Measurements from ENCODE around the gene CD2.

The CD2 gene, protein sequence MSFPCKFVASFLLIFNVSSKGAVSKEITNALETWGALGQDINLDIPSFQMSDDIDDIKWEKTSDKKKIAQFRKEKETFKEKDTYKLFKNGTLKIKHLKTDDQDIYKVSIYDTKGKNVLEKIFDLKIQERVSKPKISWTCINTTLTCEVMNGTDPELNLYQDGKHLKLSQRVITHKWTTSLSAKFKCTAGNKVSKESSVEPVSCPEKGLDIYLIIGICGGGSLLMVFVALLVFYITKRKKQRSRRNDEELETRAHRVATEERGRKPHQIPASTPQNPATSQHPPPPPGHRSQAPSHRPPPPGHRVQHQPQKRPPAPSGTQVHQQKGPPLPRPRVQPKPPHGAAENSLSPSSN

DNA sequence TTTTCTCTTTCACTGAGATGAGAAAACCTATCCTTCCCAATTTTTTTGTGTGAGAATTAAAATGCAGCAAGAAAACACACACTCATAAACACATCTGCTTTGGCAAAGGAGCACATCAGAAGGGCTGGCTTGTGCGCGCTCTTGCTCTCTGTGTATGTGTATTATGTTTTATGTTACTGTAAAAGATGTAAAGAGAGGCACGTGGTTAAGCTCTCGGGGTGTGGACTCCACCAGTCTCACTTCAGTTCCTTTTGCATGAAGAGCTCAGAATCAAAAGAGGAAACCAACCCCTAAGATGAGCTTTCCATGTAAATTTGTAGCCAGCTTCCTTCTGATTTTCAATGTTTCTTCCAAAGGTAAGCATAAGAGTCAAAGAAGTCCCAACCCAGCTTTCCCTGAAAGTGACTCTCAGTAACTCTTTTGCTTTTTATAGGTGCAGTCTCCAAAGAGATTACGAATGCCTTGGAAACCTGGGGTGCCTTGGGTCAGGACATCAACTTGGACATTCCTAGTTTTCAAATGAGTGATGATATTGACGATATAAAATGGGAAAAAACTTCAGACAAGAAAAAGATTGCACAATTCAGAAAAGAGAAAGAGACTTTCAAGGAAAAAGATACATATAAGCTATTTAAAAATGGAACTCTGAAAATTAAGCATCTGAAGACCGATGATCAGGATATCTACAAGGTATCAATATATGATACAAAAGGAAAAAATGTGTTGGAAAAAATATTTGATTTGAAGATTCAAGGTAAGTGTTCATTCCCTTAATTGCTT lies at the start of gene CD2:
CD2 (plus strand) TSS at position 233 of the 780 bp plus-strand sequence; CDS start at position 296, 63 bp downstream.
- in situ Hi-C loops (cut with MboI; ENCODE audit: low sequenced_read_pairs), result no loop called here

DNA sequence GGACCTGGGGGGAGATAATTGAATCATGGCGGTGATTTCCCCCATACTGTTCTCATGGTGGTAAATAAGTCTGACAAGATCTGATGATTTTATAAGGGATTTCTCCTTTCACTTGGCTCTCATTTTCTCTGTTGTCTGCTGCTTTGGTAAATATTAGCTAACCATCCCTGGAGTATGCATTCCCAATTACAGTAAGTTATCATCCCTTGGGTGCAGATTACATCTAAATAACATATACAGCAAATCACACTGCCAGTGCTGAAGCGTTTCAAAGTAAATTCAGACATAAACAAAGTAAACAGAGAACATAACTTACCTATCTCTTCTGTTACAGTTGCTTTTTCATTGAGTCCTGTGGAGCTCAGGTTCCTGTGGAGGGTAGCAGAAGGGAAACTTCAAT lies 48.1 kb upstream of the CD2 start:
- in situ Hi-C loops (cut with MboI; ENCODE audit: low sequenced_read_pairs), result no loop called here

DNA sequence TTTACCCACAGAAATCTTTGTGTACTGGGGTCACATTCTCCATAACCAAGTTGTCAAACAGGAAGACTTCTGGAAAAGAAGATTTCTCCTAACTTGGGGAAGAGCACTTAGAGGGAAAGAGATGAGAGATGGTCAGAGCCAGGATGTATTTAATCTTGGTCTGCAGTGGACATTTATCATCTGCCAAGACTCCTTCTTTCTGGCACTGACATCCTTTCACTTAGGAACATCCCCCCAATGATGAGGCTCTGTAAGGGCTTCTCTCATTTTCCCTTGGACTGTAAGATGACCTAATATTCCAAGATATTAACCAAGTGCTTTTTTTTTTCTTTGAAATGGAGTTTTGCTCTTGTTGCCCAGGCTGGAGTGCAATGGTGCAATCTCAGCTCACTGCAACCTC lies 47.4 kb upstream of the CD2 start:
- in situ Hi-C loops (cut with MboI; ENCODE audit: low sequenced_read_pairs), result no loop called here

DNA sequence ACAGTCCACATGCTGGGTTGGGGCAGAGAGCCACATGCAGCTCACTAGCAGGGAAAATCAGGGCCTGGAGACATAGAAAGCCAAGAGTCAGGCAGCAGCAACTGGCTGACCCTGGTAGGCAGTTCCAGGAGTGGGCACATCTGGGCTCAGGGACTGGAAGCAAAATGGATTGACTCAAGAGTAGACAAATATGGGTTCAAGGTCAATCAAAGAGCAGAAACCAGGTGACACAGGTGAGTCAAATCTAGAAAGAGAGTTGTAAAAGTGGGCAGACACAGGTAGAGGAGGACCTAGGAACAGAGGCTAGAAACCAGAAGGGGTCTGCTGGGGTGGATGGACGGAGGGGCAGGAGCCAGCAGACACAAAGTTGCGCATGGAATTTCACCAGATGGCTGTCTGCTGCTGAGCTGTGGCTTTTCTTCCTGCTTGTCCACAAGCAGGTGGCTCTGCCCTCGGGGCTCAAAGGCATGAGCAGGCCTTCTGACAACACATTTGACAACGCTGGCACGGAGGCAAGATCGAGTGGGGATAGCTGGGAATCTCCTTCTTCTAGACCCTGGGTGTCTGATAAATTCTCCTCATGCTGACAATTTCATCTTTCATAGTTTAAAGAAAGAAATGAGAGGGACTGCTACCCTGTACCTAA lies 45.9 kb upstream of the CD2 start:
- in situ Hi-C loops (cut with MboI; ENCODE audit: low sequenced_read_pairs), result no loop called here

DNA sequence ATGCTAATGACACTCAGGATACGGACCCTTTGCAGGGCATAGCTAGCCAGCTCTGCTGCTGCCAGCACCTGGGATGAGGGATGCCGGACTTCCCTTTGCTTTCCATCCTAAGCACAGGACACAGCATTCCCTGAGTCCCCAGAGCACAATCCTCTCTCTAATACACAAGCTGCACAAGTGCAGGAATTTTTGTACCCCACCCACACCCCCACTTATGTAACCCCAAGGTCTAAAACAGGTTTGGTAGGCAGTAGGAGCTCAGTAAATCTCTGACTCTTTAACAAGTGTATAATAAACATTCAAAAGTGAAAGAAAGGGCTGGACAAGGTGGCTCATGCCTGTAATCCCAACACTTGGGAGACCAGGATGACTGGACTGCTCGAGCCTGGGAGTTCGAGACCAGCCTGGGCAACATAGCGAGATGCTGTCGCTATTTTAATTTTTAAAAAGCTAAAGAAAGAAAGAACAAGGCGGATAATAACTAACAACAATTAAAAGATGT lies 44.5 kb upstream of the CD2 start:
- in situ Hi-C loops (cut with MboI; ENCODE audit: low sequenced_read_pairs), result no loop called here

DNA sequence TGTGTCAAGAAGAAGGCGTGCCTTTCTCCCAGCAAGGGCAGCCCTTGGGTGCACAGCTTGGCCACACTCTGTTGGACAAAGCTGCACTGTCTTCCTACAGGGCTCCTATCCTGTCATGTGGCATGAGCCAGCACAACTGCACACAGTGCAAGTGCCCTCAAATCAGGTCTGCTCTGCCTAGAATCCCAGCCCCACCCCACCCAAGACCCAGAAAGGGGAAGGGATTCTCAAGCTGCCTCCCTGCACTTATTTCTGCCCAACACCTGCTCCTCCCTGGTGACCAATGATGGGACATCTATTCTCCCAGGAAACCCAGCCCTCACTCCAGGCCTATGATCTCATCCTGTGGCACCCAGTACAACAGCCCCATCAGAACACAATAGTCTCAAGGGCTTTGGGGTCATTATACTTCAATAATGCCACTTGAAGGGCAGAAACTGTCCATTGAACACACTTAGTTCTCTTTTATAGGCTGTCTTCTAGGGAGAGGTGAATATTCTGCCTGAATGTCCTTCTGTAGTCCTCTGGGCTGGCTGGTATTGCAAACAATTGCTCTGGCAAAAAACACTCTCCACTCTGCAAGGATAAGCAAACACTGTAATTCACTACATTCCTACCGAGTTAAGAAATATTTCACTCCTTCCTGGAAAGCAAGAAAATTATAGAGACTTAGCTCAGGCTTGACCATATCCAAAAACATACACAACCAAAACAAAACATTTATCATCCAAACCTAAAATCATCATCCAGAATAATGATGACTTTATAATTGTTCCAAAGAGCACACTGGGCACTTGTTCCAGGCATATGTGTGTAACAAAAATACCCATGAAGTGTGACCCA lies 43.6 kb upstream of the CD2 start:
- in situ Hi-C loops (cut with MboI; ENCODE audit: low sequenced_read_pairs), result no loop called here

DNA sequence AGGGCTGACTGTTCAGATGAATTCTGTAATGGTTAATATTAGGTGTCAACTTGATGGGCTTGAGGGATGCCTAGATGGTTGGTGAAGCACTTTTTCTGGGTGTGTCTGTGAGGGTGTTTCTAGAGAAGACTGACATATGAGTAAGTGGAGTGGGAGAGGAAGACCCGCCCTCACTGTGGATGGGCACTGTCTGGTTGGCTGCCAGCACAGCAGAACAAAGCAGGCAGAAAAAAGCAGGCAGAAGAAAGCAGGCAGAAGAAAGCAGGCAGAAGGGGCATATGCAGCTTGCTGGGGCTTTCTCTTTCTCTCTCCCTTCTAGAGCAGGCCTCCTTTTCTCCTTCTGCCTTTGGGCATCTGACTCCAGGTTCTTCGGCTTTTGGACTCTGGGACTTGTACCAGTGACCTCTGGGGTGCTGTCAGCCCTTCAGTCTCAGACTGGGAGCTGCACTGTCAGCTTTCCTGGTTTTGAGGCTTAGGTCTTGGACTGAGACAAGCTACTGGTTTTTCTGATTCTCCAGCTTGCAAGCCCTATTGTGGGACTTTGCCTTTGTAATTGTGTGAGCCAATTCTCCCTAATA lies 42.9 kb upstream of the CD2 start:
- in situ Hi-C loops (cut with MboI; ENCODE audit: low sequenced_read_pairs), result no loop called here

DNA sequence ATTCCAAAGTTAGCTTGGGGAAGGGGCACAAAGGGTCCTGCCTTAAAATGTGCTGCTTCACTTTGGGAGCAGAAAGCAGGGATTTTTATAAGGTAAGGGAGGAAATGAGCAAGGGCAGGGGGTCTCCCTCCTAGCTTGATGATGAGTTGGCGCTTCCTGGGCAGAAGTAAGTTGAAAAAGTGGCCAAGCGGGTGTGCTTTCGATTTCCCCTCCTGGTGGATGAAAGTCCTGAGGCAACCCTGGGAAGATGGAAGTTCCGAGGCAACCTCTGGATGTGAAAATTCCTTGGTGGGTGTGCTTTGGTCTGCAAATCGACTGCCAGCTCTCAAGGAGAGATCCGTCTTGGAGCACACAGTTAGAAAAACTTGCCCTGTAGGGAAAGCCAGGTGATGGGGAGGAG lies 41.7 kb upstream of the CD2 start:
- in situ Hi-C loops (cut with MboI; ENCODE audit: low sequenced_read_pairs), result no loop called here

DNA sequence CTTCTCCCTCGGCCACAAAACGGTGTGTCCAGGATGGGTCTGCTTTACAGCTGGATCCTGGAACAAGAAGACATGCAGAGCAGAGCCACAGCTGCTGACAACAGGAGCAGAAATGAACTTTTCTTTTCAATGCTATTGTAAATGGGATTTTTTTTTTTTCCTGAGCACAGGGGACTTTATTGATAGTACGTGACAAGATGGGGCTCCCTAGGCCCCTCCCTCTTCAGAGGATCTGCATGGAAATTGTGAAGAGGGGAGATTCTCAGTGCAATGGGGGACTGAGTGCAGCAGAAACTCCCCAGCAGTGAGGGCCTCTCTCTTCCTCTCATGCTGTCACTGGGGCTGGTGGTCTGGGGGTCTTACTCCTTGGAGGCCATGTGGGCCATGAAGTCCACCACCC lies 40.8 kb upstream of the CD2 start:
- in situ Hi-C loops (cut with MboI; ENCODE audit: low sequenced_read_pairs), result no loop called here

DNA sequence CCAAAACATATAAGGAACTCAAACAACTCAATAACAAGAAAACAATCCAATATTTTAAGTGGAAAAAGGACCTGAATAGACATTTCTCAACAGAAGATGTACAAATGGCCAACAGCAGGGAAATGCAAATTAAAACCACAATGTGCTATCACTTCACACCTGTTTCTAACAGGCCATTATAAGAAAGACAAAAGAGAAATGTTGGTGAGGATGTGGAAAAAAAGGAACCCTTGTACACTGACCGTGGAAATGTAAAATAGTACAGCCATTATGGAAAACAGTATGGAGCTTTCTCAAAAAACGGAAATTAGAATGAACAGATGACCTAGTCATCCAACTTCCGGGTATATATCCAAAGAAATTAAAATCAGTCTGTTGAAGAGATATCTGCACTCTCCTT lies 37.8 kb upstream of the CD2 start:
- in situ Hi-C loops (cut with MboI; ENCODE audit: low sequenced_read_pairs), result no loop called here

DNA sequence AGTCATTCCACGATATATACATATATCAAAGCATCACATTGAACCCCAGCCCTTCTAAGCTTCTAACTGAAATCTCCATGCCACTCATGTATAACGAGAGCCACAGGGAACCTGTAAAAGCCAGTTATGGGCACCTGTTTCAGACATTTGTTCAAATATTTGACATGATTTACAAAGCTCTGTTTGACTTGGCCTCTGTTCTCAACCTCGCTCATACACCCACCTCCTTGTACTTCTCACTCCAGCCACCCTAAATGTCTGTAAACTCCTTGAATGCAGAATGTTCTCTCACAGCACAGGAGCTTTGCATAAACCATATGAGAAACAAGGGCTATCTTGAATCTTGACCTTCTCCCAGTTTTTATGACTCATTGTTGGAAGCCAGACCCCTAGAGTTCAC lies 36.9 kb upstream of the CD2 start:
- in situ Hi-C loops (cut with MboI; ENCODE audit: low sequenced_read_pairs), result no loop called here

DNA sequence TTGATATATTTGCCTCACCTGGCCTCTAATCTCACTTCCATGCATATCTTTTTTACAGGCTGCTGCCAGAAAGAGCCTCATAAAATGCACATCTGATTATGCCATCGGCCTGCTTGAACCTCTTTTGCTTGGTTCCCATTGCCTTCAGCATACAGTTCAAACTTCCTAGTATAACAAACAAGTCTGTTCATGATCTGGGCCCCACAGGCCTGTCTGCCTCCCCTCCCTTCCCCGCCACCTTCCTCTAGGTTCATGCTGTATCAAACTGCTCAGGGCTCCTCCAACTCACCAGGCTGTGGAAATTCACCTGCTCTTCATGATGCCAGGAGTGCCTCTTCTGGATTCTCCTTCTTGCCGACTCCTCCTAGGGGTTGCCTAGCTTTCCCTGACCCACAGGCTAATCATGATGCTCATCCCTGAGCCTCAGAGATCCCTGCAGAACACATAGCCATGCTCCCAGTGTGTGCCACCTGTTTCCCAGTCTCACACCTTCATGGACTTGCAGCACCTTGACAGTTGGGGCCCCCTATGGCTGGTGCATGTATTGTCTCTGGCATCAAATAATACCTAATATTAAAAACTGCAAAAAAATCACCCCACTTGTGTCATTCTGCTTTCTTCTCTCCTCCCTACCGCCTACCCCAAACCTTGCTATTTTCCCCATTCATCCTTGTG lies 33.7 kb upstream of the CD2 start:
- in situ Hi-C loops (cut with MboI; ENCODE audit: low sequenced_read_pairs), result no loop called here

DNA sequence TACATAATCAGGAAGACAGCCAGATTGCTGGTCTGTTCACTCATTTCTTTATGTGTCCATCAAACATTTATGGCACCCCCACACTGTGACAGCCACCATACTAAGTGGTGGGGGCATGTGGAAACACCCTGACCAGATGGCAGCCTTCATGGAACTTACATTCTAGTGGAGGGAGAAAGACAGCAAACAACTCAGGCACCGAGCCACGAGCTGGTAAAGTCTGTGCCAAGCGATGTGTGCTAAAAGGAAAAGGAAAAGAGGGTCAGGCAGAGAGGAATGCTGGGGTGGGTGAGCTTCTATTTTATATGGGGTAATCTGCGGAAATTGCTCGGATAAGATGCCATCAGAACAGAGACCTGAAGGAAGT lies 33.2 kb upstream of the CD2 start:
- in situ Hi-C loops (cut with MboI; ENCODE audit: low sequenced_read_pairs), result no loop called here

DNA sequence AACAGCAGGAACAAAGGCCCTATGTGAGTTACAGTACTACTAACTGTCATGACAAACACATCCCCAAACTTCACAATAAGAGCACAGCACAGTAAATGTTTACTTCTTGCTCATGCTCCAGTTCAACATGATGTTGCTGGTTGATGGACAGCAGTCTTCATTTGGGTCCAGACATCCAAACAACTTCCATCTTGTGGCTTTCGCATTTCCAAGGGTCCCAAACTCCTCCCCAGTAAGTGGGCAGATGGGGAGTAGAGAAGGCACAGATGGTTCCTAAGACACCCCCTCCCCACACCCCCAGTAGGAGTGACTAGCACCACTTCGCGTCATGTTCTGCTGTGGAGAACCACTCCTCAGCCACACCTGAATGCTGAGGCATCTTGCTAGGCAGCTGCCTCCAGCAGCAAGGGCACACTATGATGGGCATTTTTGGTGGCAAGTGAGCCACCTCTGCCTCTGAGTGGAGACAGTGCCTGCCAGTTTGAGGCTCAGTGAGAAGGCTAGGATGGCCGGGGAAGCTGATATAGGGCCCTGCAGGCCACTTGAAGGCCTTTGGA lies 32.7 kb upstream of the CD2 start:
- in situ Hi-C loops (cut with MboI; ENCODE audit: low sequenced_read_pairs), result no loop called here

DNA sequence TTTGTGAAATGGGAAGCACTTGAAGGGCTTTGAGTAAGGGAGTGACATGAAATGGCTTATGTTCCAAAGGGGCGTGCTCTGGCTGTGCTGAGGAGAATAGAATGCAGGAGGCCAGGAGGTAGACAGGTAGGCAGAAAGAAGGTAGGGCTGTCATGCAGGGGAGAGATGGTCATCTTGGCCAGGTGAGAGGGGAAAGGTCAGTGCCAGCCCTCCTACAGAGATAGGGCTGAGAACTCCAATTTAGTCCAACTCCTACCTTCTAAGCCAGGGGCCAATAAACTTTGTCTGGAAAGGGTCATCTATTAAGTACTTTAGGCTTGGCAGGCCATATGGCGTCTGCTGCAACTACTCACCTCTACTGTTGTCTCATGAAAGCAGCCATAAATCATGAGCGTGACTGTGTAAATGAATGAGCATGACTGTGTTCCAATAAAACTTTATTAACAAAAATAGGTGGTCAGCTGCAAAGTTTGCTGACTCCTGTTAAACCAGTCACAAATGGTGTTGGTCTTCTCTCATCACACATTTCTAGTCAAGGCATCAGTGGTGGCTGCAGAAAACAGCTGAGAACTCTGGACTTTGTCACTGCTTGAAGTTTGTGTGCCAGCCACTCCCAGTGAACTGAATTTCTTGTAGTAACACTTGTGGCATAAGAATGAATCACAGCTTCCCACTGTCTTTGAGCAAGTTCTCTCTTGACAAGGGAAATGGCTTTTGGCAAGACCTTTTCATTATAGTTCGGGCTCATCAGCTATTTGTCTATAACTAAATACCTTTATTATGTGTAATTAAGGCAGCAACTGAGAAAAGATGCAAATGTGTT lies 32.0 kb upstream of the CD2 start:
- in situ Hi-C loops (cut with MboI; ENCODE audit: low sequenced_read_pairs), result no loop called here

DNA sequence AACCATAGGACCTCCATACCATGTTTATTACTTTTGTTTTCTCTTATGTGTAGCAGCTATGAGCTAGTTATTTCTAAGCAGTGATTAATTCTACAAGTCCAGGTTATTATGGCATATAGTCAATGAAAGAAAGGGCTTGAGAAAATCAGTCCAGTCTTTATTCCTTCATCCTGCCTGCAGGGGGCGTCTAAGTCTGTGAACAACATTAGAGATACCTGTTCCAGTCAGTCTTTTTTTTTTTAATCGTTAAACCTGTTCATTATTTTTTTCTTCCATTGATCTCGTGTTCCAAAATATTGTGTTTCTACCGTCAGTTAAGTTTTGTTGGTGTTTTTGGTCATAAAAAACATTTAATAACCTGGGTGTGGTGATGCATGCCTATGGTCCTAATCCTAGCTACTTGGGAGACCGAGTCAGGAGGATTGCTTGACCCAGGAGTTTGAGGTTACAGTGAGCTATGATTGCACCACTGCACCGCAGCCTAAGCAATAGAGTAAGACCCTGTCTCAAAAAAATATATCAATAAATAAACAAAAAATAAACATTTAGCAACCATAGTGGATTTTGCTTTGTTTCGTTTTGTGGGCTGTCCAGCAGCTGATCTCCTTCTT lies 29.4 kb upstream of the CD2 start:
- in situ Hi-C loops (cut with MboI; ENCODE audit: low sequenced_read_pairs), result no loop called here

DNA sequence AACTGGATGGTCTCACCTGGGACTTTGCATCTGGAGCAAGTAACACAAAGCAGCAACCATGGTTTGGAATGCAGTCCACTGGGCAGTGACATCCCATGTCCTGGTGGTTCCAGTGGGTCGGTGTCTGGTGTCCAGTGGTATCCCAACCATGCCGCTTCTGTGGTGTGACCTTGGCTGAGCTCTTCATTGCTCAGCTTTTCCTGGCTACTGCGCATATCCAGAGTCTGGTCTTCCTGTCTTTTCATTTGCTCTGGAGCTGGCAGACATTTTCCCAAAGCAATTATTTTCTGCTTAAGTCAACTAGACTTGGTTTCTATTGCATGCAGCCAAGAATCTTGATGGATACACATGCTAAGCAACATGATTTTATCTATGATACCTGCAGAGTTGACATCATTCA lies 28.4 kb upstream of the CD2 start:
- in situ Hi-C loops (cut with MboI; ENCODE audit: low sequenced_read_pairs), result no loop called here
